Osteoblast (primary cell): Measurements from ENCODE around the gene RIMBP2. TPM values are rescaled to one million over a fixed set of nuclear protein-coding genes. Genes with fewer than 3 reads are reported as not detected.
"Not testable (repeated sequence)": the region's sequence is repeated elsewhere in the genome, so short reads cannot be mapped to it uniquely, and the experiment has no call there.

Experiments
- DNase-seq: peaks from one replicate; pipeline ENCODE4 v3.0.0; 2011; ENCODE audit warnings: low spot score, mixed read lengths; ENCODE audit not compliant: insufficient read length; ENCODE audit errors: missing footprints
- H2AFZ ChIP-seq: 2 replicates; pipeline ENCODE4 v1.6.0; 2011; ENCODE audit warnings: mild to moderate bottlenecking, low read length
- H3K27ac ChIP-seq: 2 replicates; pipeline ENCODE4 v1.5.1; 2011; ENCODE audit warnings: mild to moderate bottlenecking, low read depth, low read length, moderate library complexity
- H3K27me3 ChIP-seq: 2 replicates; pipeline ENCODE4 v1.6.0; 2012; ENCODE audit warnings: mild to moderate bottlenecking, control low read depth, inconsistent platforms, low read length, moderate library complexity; ENCODE audit not compliant: insufficient read depth
- H3K36me3 ChIP-seq: 2 replicates; pipeline ENCODE4 v1.5.1; 2011; ENCODE audit warnings: mild to moderate bottlenecking, low read length, control low read depth, moderate library complexity; ENCODE audit not compliant: insufficient read depth
- H3K4me1 ChIP-seq: 2 replicates; pipeline ENCODE4 v1.5.1; 2011; ENCODE audit warnings: mild to moderate bottlenecking, low read length, control low read depth, moderate library complexity; ENCODE audit not compliant: insufficient read depth
- H3K4me2 ChIP-seq: 2 replicates; pipeline ENCODE4 v1.6.0; 2011; ENCODE audit warnings: mild to moderate bottlenecking, low read length; ENCODE audit not compliant: insufficient read depth
- H3K4me3 ChIP-seq: fragments of 200-600 bp; sonication (generic); 3 replicates; pipeline ENCODE4 v1.5.1; 2012; ENCODE audit warnings: mild to moderate bottlenecking, low read length, inconsistent platforms; ENCODE audit not compliant: insufficient read depth
- H3K79me2 ChIP-seq: 2 replicates; pipeline ENCODE4 v1.6.0; 2012; ENCODE audit warnings: mild to moderate bottlenecking, low read length, control low read depth, inconsistent platforms; ENCODE audit not compliant: insufficient read depth
- H3K9me3 ChIP-seq: 2 replicates; pipeline ENCODE4 v1.5.1; 2011; ENCODE audit warnings: low read depth, low read length, control low read depth
- H4K20me1 ChIP-seq: 2 replicates; pipeline ENCODE4 v1.6.0; 2012; ENCODE audit warnings: mild to moderate bottlenecking, low read length, control low read depth; ENCODE audit not compliant: insufficient read depth
- total RNA-seq: library from RNA; depleted of rRNA; stranded (reverse); fragments of >200 nt; gene quantifications from 2 replicates; pipeline ENCODE4 v1.2.3, GENCODE V29; 2012
- TF ChIP-seq, protein P1 (sequence below): IDR thresholded peaks from 2 replicates; pipeline ENCODE4 v1.5.1; 2011; ENCODE audit warnings: mild to moderate bottlenecking, low read depth, low read length, moderate library complexity; ENCODE audit errors: extremely low read depth

RIMBP2 gene
- total RNA-seq, 1 donor, result not detected

- H3K9me3 ChIP-seq, result no peaks in the 10 kb centered on the region
- H3K27ac ChIP-seq, result no peak overlapping the region
- H3K79me2 ChIP-seq, result no peaks in the 10 kb centered on the region
- no peaks in the 10 kb centered on the region for H4K20me1 ChIP-seq
- H3K36me3 ChIP-seq, result no peaks in the 10 kb centered on the region
- H3K4me1 ChIP-seq, result no peaks in the 10 kb centered on the region
- H3K4me2 ChIP-seq, result no peak overlapping the region
- no peak for DNase-seq
- TF ChIP-seq, protein P1, sequence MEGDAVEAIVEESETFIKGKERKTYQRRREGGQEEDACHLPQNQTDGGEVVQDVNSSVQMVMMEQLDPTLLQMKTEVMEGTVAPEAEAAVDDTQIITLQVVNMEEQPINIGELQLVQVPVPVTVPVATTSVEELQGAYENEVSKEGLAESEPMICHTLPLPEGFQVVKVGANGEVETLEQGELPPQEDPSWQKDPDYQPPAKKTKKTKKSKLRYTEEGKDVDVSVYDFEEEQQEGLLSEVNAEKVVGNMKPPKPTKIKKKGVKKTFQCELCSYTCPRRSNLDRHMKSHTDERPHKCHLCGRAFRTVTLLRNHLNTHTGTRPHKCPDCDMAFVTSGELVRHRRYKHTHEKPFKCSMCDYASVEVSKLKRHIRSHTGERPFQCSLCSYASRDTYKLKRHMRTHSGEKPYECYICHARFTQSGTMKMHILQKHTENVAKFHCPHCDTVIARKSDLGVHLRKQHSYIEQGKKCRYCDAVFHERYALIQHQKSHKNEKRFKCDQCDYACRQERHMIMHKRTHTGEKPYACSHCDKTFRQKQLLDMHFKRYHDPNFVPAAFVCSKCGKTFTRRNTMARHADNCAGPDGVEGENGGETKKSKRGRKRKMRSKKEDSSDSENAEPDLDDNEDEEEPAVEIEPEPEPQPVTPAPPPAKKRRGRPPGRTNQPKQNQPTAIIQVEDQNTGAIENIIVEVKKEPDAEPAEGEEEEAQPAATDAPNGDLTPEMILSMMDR, result no peak
- H3K27me3 ChIP-seq, result no peaks in the 10 kb centered on the region
- no peak overlapping the region for H2AFZ ChIP-seq
- H3K4me3 ChIP-seq, result no peak overlapping the region
These were observed 27.1 kb upstream of the RIMBP2 start for GRCh38 chr12:130743176-130743575.

DNA sequence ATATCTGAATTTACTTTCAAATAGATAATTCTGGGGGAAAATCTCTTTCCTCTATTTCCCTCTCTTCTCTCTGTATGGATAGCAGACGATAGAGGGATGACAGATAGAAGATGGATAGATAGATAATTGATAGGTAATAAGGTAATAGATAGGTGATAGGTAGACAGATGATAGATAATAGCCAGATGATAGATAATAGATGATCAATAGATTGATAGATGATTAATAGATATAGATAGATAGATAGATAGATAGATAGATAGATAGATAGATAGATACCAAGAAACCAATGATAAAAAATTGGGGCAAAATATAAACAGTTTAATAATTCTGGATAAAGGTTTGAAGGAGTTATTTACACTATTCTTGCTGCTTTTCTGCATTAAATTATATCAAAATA, 26.6 kb upstream of the RIMBP2 start:
- TF ChIP-seq, protein P1, result no peak
- Histone ChIP-seq H3K27ac (no peak overlapping the region), H3K4me2 (no peak overlapping the region), H3K27me3 (no peaks in the 10 kb centered on the region), H3K36me3 (no peaks in the 10 kb centered on the region), H2AFZ (no peak overlapping the region), H3K79me2 (no peaks in the 10 kb centered on the region), H4K20me1 (no peaks in the 10 kb centered on the region), H3K9me3 (no peaks in the 10 kb centered on the region), H3K4me3 (no peak overlapping the region), H3K4me1 (no peaks in the 10 kb centered on the region)
- no peak for DNase-seq

DNA sequence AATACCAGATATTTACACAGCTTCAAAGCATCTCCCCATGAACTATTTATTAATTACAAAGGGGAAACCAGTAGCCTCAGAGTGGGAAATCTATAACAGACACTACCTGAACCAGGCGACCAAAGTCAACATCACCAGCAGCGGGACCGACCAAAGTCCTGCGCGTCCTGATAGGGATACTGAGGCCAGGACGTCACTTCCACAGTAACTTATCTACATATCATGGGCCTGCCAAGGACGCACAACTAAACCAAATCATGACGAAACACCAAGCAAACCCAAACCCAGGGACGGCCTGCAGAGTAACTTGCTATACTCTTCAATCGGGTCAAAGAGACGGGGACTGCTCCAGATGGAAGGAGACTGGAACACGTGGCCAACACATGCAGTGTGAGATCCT, 26.0 kb upstream of the RIMBP2 start:
- no peaks in the 10 kb centered on the region for H4K20me1 ChIP-seq
- no peak overlapping the region for H3K4me3 ChIP-seq
- TF ChIP-seq, protein P1, result no peak
- H3K27me3 ChIP-seq, result no peaks in the 10 kb centered on the region
- no peak overlapping the region for H2AFZ ChIP-seq
- H3K4me1 ChIP-seq, result no peaks in the 10 kb centered on the region
- H3K27ac ChIP-seq, result no peak overlapping the region
- no peak for DNase-seq
- no peaks in the 10 kb centered on the region for H3K36me3 ChIP-seq
- H3K4me2 ChIP-seq, result no peak overlapping the region
- no peaks in the 10 kb centered on the region for H3K9me3 ChIP-seq
- no peaks in the 10 kb centered on the region for H3K79me2 ChIP-seq

DNA sequence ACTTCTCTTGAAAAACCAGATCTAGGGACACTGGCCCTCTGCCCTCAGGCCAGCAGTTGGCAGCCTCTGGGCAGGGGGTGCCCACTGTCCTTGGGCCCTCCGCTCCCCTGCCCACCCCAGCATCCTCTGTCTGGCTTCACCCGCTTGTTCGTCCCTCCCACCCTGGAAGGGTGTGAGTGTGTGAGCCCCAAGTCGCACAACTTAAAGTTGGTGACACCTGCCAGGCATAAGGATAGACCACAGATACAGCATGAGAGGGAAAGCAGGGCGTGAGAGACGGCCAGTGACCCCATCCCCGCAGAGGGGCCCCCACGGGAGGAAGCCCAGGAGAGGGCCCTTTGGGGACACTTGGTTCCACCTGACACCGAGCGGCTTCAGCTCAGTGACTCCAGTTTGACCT, 23.5 kb upstream of the RIMBP2 start:
- Histone ChIP-seq H2AFZ (no peak overlapping the region), H3K79me2 (no peaks in the 10 kb centered on the region), H3K36me3 (no peaks in the 10 kb centered on the region), H3K9me3 (no peaks in the 10 kb centered on the region), H3K27ac (no peak overlapping the region), H3K4me2 (no peak overlapping the region), H3K4me3 (no peak overlapping the region), H3K4me1 (no peaks in the 10 kb centered on the region), H3K27me3 (no peaks in the 10 kb centered on the region), H4K20me1 (no peaks in the 10 kb centered on the region)
- TF ChIP-seq, protein P1, result no peak
- no peak for DNase-seq

- not testable (repeated sequence) for H2AFZ ChIP-seq, H3K9me3 ChIP-seq, H4K20me1 ChIP-seq, H3K27ac ChIP-seq, H3K4me2 ChIP-seq, H3K4me3 ChIP-seq, H3K4me1 ChIP-seq, H3K79me2 ChIP-seq, H3K36me3 ChIP-seq, H3K27me3 ChIP-seq, DNase-seq
These were observed 22.3 kb upstream of the RIMBP2 start for GRCh38 chr12:130738403-130738802.
